ENCODE measurements around the gene RELA.

The RELA gene

GRCh38 chr11:65616575-65617001, 46.1 kb downstream of the RELA start:
- peak; percentile 68 for FAIRE-seq

GRCh38 chr11:65615950-65616574, 46.7 kb downstream of the RELA start:
- no peak for FAIRE-seq
- peak; percentile 51 for DNase-seq (ENCODE audit: insufficient read length, low spot score)

More at GRCh38 chr11:65616575-65617001, 46.1 kb downstream of the RELA start:
- no peak for DNase-seq (ENCODE audit: insufficient read length, low spot score)

GRCh38 chr11:65615229-65615949, 47.3 kb downstream of the RELA start, which contains the start of gene PCNX3:
Gene PCNX3, plus strand, starts transcription at chr11:65615776. Its CDS starts 536 bp downstream, at chr11:65616312.
- peak; percentile 100 for DNase-seq (ENCODE audit: insufficient read length, low spot score)
- peak; percentile 100 for FAIRE-seq

- peak; percentile 52 for FAIRE-seq
Measured at GRCh38 chr11:65613091-65613928, 49.4 kb downstream of the RELA start.

GRCh38 chr11:65612691-65613090, 50.0 kb downstream of the RELA start:
- no peak for DNase-seq (ENCODE audit: insufficient read length, low spot score)

More at GRCh38 chr11:65613091-65613928, 49.4 kb downstream of the RELA start:
- DNase-seq (ENCODE audit: insufficient read length, low spot score): no peak

GRCh38 chr11:65611758-65612603, 50.7 kb downstream of the RELA start:
- no peak for FAIRE-seq
- no peak for DNase-seq (ENCODE audit: insufficient read length, low spot score)

More at GRCh38 chr11:65612691-65613090, 50.0 kb downstream of the RELA start:
- no peak for FAIRE-seq

GRCh38 chr11:65611028-65611757, 51.5 kb downstream of the RELA start:
- DNase-seq (ENCODE audit: insufficient read length, low spot score) (no peak), FAIRE-seq (no peak)

GRCh38 chr11:65610404-65610803, 52.3 kb downstream of the RELA start:
- no peak for FAIRE-seq

GRCh38 chr11:65609665-65610064, 53.1 kb downstream of the RELA start:
- peak; percentile 28 for FAIRE-seq
- DNase-seq (ENCODE audit: insufficient read length, low spot score): no peak

More at GRCh38 chr11:65610404-65610803, 52.3 kb downstream of the RELA start:
- no peak for DNase-seq (ENCODE audit: insufficient read length, low spot score)

GRCh38 chr11:65609229-65609628, 53.5 kb downstream of the RELA start:
- FAIRE-seq (no peak), DNase-seq (ENCODE audit: insufficient read length, low spot score) (no peak)

- FAIRE-seq (peak; percentile 64), DNase-seq (ENCODE audit: insufficient read length, low spot score) (no peak)
Measured at GRCh38 chr11:65607614-65608426, 54.9 kb downstream of the RELA start.

GRCh38 chr11:65606876-65607613, 55.7 kb downstream of the RELA start:
- no peak for DNase-seq (ENCODE audit: insufficient read length, low spot score)
- no peak for FAIRE-seq

- FAIRE-seq (no peak), DNase-seq (ENCODE audit: insufficient read length, low spot score) (no peak)
Measured at GRCh38 chr11:65604258-65604657, 58.5 kb downstream of the RELA start.

Data from HTR-8/SVneo (cell line).